Measurements from ENCODE around the gene NAA38.
A peak's percentile ranks its signal among the peaks of the same experiment; 100 is the strongest.

DNA sequence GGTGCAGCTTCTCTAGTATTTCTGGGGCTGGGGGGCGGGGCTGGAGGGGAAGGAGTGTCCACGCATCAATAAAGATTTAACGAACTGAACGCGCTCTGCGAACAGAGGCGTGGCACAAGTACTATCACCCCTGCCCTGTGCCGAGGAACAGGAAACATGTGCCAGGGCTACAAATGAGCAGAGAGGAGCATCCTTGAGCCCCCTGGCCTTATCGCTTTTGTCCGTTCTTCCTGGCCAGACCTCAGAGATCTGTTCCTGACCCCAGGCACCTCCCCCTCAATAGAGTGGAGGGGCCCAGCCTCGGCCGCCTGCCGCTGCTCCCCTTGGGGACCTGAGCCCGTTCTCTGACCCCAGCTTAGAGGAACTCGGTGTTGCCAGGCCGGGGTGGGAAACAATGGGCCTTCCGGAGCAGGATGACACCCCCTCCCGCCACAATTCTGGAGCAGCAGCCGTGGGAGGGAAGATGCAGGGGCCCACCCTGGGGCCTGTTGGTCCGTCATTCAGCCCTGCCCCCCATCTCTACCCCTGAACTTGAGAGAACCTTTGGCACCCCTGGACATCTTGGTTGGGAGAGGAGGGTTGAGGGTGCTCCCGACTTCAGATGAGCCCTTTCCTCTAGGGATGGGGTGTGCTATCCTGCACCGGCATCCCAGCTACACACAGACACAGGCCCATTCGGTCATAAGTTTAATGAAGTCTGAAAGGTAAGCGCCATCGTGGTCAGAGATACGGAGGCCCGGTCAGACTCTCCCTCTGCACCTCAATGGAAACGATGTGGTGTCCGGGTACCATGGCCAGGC, 1.1 kb downstream of the NAA38 start:
- TF ChIP-seq POLR2A (IDR thresholded peaks at IDR 0.05; ENCODE audit: low read depth): no peak
- TF ChIP-seq, protein P1, sequence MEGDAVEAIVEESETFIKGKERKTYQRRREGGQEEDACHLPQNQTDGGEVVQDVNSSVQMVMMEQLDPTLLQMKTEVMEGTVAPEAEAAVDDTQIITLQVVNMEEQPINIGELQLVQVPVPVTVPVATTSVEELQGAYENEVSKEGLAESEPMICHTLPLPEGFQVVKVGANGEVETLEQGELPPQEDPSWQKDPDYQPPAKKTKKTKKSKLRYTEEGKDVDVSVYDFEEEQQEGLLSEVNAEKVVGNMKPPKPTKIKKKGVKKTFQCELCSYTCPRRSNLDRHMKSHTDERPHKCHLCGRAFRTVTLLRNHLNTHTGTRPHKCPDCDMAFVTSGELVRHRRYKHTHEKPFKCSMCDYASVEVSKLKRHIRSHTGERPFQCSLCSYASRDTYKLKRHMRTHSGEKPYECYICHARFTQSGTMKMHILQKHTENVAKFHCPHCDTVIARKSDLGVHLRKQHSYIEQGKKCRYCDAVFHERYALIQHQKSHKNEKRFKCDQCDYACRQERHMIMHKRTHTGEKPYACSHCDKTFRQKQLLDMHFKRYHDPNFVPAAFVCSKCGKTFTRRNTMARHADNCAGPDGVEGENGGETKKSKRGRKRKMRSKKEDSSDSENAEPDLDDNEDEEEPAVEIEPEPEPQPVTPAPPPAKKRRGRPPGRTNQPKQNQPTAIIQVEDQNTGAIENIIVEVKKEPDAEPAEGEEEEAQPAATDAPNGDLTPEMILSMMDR (IDR thresholded peaks at IDR 0.05): no peak
- no peak for TF ChIP-seq EP300 (IDR thresholded peaks at IDR 0.05)
- peak; percentile 43 to 53 for TF ChIP-seq POLR2AphosphoS5 (IDR thresholded peaks at IDR 0.05)

Measured in esophagus muscularis mucosa (tissue), 4 donors.